ENCODE results near the gene SPECC1.

GRCh38 chr17:20214794-20215193 is 205.6 kb downstream of the SPECC1 start:
- no peak for TF ChIP-seq CTCF (IDR thresholded peaks at IDR 0.05 in 2 of 3, conservative IDR thresholded peaks at IDR 0.05 in 1 of 3; ENCODE audit: borderline replicate concordance in 1 of 3, insufficient read depth in 1 of 3, low read depth in 2 of 3, low read length in 2 of 3)
- TF ChIP-seq EZH2 (IDR thresholded peaks at IDR 0.05), result no peak
- no peak for TF ChIP-seq ZFX (IDR thresholded peaks at IDR 0.05)
- TF ChIP-seq REST (IDR thresholded peaks at IDR 0.05; ENCODE audit: low read depth), result no peak
- no peak for TF ChIP-seq POLR2A (IDR thresholded peaks at IDR 0.05; ENCODE audit: borderline replicate concordance, extremely low read depth, insufficient read depth, insufficient read length)
- TF ChIP-seq POLR2AphosphoS5 (IDR thresholded peaks at IDR 0.05; ENCODE audit: low read depth, low read length), result no peak
- no peak for TF ChIP-seq YY1 (IDR thresholded peaks at IDR 0.05; ENCODE audit: extremely low read depth, insufficient replicate concordance, low read depth, low read length)
- TF ChIP-seq ZBTB33 (IDR thresholded peaks at IDR 0.05; ENCODE audit: extremely low read depth, insufficient replicate concordance, low read length), result no peak
- TF ChIP-seq ATF3 (IDR thresholded peaks at IDR 0.05), result no peak
- TF ChIP-seq MAX (IDR thresholded peaks at IDR 0.05), result no peak
- TF ChIP-seq EGR1 (IDR thresholded peaks at IDR 0.05; ENCODE audit: low read depth), result no peak
- TF ChIP-seq ZNF274 (IDR thresholded peaks at IDR 0.05; ENCODE audit: low read depth, low read length), result no peak
- no peak for TF ChIP-seq CEBPB (IDR thresholded peaks at IDR 0.05; ENCODE audit: low read depth)
- no peak for TF ChIP-seq EZH2phosphoT487 (IDR thresholded peaks at IDR 0.05; ENCODE audit: borderline replicate concordance)

Data from HCT116 (cell line).